K562 (cell line): ENCODE measurements around the gene CLDN24. TPM values are rescaled to one million over a fixed set of nuclear protein-coding genes. Genes with fewer than 3 reads are reported as not detected.
A peak's percentile ranks its signal among the peaks of the same experiment; 100 is the strongest.

Experiments used
- ADNP ChIP-seq: fragments of 200-800 bp; sonication (Bioruptor generic); IDR thresholded peaks from 2 replicates; pipeline ENCODE4 v1.6.1; 2016; ENCODE audit warnings: missing genetic modification characterization, missing compliant biosample characterization
- BHLHE40 ChIP-seq: IDR thresholded peaks from 2 replicates; pipeline ENCODE4 v1.6.1; 2011; ENCODE audit warnings: low read length, improper control_type of control experiment
- ELF4 ChIP-seq: fragments of 450-650 bp; formaldehyde crosslinking; IDR thresholded peaks from 2 replicates; pipeline ENCODE4 v1.4.0; 2022; ENCODE audit warnings: missing genetic modification characterization
- EP300 ChIP-seq: IDR thresholded peaks from 2 replicates; pipeline ENCODE4 v1.6.1; 2012; ENCODE audit warnings: low read length, improper control_type of control experiment
- KDM5B ChIP-seq: fragments of 200-600 bp; sonication (generic); IDR thresholded peaks from 2 replicates; pipeline ENCODE4 v1.6.1; 2012; ENCODE audit warnings: low read depth, mild to moderate bottlenecking, moderate library complexity, low read length, control low read depth, inconsistent platforms; ENCODE audit not compliant: insufficient replicate concordance
- MAFF ChIP-seq: IDR thresholded peaks from 2 replicates; pipeline ENCODE4 v1.6.1; 2012; ENCODE audit warnings: low read length, improper control_type of control experiment
- NELFE ChIP-seq: IDR thresholded peaks from 2 replicates; pipeline ENCODE4 v1.6.1; 2011; ENCODE audit warnings: mild to moderate bottlenecking; ENCODE audit not compliant: insufficient read depth, insufficient read length
- NR3C1 ChIP-seq: sonication (generic); formaldehyde crosslinking; IDR thresholded peaks from 2 replicates; pipeline ENCODE4 v1.8.1; 2022; ENCODE audit warnings: missing genetic modification reagents
- NUFIP1 ChIP-seq: fragments of 450-650 bp; IDR thresholded peaks from 2 replicates; pipeline ENCODE4 v1.6.1; 2018; ENCODE audit not compliant: partially characterized antibody
- POLR3G ChIP-seq: IDR thresholded peaks from 2 replicates; pipeline ENCODE4 v1.6.1; 2011; ENCODE audit not compliant: insufficient read length, insufficient replicate concordance; ENCODE audit errors: extremely low read depth
- PTBP1 ChIP-seq: fragments of 200-400 bp; formaldehyde crosslinking; IDR thresholded peaks from 2 replicates; pipeline ENCODE4 v1.6.1; 2017; ENCODE audit warnings: low read depth, low read length
- TRIM24 ChIP-seq, 2 experiments: fragments of 450-650 bp; IDR thresholded peaks; 2 replicates each; pipeline ENCODE4 v1.6.1; 2016
- YBX1 ChIP-seq: fragments of 450-650 bp; IDR thresholded peaks from 2 replicates; pipeline ENCODE4 v1.7.1; 2016; ENCODE audit warnings: mild to moderate bottlenecking
- ZKSCAN8 ChIP-seq: fragments of 200-800 bp; sonication (Bioruptor generic); IDR thresholded peaks from 2 replicates; pipeline ENCODE4 v1.6.1; 2016; ENCODE audit warnings: missing genetic modification characterization, missing compliant biosample characterization
- ZNF121 ChIP-seq: sonication (generic); formaldehyde crosslinking; conservative IDR thresholded peaks from 2 replicates; pipeline ENCODE4 v1.8.0; 2022; ENCODE audit warnings: missing genetic modification reagents
- ZNF41 ChIP-seq: fragments of 250-450 bp; sonication (Bioruptor Pico); conservative IDR thresholded peaks from 2 replicates; pipeline ENCODE4 v1.4.0; 2020; ENCODE audit warnings: mild to moderate bottlenecking
- polyA plus RNA-seq, 8 experiments: library from polyadenylated mRNA; depleted of rRNA in 4 of 8; stranded (reverse) in 5 of 8; unstranded in 3 of 8; fragments of >200 nt; fragmentation: Nextera tagmentation in 2 of 8; fragmentation: Illumina TruSeq in 1 of 8; extraction: Ambion mirVana in 2 of 8; extraction: Trizol in 1 of 8; gene quantifications; 2 replicates each; pipeline versions ENCODE4 v1.2.1 to v1.2.3, GENCODE V29; 2011 to 2014; ENCODE audit warnings: inconsistent platforms in 1 of 8, missing spikeins in 1 of 8
- total RNA-seq, 7 experiments: library from RNA; depleted of rRNA in 6 of 7; stranded (reverse); fragments of >200 nt in 6 of 7; fragmentation: Illumina TruSeq in 2 of 7; extraction: Trizol in 2 of 7; gene quantifications; 2 replicates each; pipeline versions ENCODE4 v1.2.1 to v1.2.3, GENCODE V29; 2011 to 2021; ENCODE audit warnings: low replicate concordance in 1 of 7
- TF ChIP-seq, protein P1 (sequence below): sonication (generic); IDR thresholded peaks from 2 replicates; pipeline ENCODE4 v1.6.1; 2016
- TF ChIP-seq, protein P2 (sequence below), 3 experiments: IDR thresholded peaks in 2 of 3; conservative IDR thresholded peaks in 1 of 3; 2 replicates each; pipeline ENCODE4 v1.5.1; 2011 to 2012; ENCODE audit warnings: low read length in 3 of 3, mild to moderate bottlenecking in 3 of 3, control low read depth in 2 of 3, improper control_type of control experiment in 1 of 3, inconsistent platforms in 1 of 3, low read depth in 1 of 3, mixed read lengths in 1 of 3, moderate library complexity in 1 of 3; ENCODE audit not compliant: insufficient read depth in 2 of 3
- TF ChIP-seq, protein P3 (sequence below): fragments of 250-450 bp; sonication (Bioruptor Pico); IDR thresholded peaks from 2 replicates; pipeline ENCODE4 v1.4.0; 2020; ENCODE audit warnings: mild to moderate bottlenecking, moderate library complexity

CLDN24 gene
- total and polyA plus RNA-seq, 9 of the 15 experiments (the other 6 are each of a cell fraction or from before 2014, with no cell fraction given) = not detected

- TF ChIP-seq NR3C1 (CRISPR knock-in tag) = no peak
- TF ChIP-seq MAFF = no peak
- no peak for TF ChIP-seq ADNP
- TF ChIP-seq ZKSCAN8 = no peak
- no peak for TF ChIP-seq YBX1
- TF ChIP-seq ZNF41 (CRISPR knock-in tag) = no peak
- no peak for TF ChIP-seq ELF4
- no peak for TF ChIP-seq ZNF121 (CRISPR knock-in tag)
- no peak for TF ChIP-seq NELFE
- no peak for TF ChIP-seq KDM5B
- TF ChIP-seq PTBP1 = no peak
- no peak for TF ChIP-seq TRIM24 (IDR thresholded peaks at IDR 0.05)
- TF ChIP-seq NUFIP1 = no peak
- TF ChIP-seq, protein P1, sequence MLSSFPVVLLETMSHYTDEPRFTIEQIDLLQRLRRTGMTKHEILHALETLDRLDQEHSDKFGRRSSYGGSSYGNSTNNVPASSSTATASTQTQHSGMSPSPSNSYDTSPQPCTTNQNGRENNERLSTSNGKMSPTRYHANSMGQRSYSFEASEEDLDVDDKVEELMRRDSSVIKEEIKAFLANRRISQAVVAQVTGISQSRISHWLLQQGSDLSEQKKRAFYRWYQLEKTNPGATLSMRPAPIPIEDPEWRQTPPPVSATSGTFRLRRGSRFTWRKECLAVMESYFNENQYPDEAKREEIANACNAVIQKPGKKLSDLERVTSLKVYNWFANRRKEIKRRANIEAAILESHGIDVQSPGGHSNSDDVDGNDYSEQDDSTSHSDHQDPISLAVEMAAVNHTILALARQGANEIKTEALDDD = no peak
- peak; percentile 91 for TF ChIP-seq BHLHE40
- no peak for TF ChIP-seq POLR3G
- TF ChIP-seq EP300 = no peak
- TF ChIP-seq, protein P2, sequence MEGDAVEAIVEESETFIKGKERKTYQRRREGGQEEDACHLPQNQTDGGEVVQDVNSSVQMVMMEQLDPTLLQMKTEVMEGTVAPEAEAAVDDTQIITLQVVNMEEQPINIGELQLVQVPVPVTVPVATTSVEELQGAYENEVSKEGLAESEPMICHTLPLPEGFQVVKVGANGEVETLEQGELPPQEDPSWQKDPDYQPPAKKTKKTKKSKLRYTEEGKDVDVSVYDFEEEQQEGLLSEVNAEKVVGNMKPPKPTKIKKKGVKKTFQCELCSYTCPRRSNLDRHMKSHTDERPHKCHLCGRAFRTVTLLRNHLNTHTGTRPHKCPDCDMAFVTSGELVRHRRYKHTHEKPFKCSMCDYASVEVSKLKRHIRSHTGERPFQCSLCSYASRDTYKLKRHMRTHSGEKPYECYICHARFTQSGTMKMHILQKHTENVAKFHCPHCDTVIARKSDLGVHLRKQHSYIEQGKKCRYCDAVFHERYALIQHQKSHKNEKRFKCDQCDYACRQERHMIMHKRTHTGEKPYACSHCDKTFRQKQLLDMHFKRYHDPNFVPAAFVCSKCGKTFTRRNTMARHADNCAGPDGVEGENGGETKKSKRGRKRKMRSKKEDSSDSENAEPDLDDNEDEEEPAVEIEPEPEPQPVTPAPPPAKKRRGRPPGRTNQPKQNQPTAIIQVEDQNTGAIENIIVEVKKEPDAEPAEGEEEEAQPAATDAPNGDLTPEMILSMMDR (IDR thresholded peaks at IDR 0.05 in 2 of 3, conservative IDR thresholded peaks at IDR 0.05 in 1 of 3; ENCODE audit: insufficient read depth in 2 of 3, low read depth in 1 of 3, low read length in 3 of 3) = peak; percentile 33 to 46 (median 40); a peak in 3 of 6 replicates
- TF ChIP-seq, protein P3, sequence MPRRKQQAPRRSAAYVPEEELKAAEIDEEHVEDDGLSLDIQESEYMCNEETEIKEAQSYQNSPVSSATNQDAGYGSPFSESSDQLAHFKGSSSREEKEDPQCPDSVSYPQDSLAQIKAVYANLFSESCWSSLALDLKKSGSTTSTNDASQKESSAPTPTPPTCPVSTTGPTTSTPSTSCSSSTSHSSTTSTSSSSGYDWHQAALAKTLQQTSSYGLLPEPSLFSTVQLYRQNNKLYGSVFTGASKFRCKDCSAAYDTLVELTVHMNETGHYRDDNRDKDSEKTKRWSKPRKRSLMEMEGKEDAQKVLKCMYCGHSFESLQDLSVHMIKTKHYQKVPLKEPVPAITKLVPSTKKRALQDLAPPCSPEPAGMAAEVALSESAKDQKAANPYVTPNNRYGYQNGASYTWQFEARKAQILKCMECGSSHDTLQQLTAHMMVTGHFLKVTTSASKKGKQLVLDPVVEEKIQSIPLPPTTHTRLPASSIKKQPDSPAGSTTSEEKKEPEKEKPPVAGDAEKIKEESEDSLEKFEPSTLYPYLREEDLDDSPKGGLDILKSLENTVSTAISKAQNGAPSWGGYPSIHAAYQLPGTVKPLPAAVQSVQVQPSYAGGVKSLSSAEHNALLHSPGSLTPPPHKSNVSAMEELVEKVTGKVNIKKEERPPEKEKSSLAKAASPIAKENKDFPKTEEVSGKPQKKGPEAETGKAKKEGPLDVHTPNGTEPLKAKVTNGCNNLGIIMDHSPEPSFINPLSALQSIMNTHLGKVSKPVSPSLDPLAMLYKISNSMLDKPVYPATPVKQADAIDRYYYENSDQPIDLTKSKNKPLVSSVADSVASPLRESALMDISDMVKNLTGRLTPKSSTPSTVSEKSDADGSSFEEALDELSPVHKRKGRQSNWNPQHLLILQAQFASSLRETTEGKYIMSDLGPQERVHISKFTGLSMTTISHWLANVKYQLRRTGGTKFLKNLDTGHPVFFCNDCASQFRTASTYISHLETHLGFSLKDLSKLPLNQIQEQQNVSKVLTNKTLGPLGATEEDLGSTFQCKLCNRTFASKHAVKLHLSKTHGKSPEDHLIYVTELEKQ (CRISPR knock-in tag) = no peak
Measured at GRCh38 chr4:183362916-183363542, 40.8 kb upstream of the CLDN24 start (continued).
